OCI-LY7 (cell line): ENCODE measurements around the gene PCGF3.

ENCODE experiments used
- CTCF ChIP-seq: fragments of 200-600 bp; sonication (generic); conservative IDR thresholded peaks from 2 replicates; pipeline ENCODE4 v1.5.1; 2014; ENCODE audit warnings: mild to moderate bottlenecking, antibody characterized with exemption, low read length, moderate library complexity, mixed read lengths
- EZH2phosphoT487 ChIP-seq: fragments of 200-600 bp; sonication (generic); IDR thresholded peaks from 2 replicates; pipeline ENCODE4 v1.6.1; 2018; ENCODE audit warnings: low read depth, borderline replicate concordance, mild to moderate bottlenecking, mixed run types, antibody characterized with exemption, low read length, moderate library complexity, mixed read lengths

DNA sequence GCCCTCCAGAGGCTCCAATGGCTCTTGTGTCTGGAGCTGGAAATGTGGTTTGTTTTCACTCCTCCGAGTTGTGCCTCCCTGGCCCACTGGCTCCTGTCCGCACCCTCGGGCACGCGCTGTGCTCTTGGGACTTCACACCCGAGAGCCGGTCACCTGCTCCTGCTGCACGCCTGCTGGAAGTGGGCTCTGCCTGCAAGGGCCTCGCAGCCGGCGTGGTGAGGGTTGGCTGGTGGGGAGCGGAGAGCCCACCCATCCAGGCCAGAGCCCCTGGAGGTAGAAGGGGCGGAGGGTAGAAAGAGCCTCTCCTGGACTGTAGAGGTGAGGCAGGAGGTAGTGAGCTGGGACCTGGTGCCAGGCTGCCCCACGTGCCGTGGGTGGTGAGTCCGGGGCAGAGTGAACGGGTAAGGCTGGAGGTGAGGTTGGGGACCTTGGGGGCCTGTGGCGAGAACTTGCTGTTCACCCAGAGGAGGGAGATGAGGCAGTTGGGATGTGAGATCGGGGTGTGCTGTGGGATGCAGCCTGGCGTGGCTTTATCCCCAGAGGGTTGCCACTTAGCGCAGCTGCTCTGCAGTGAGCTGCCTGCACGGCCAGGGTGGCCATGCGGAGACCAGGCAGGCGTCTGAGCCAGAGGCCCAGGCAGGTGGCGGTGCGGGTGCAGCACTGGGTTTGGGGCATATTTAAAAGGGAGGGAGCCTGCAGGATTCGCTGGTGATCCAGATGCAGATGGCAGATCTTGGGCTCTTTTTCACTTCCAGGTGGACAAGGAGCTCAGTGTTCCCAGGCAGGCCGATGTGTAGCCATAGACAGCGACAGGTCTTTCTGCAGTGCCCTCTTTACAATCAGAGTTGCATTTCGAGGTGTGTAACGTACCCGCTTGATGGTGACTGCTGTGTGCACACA lies 48.8 kb downstream of the PCGF3 start:
- TF ChIP-seq CTCF (no peak), EZH2phosphoT487 (no peak)
